ENCODE measurements around the gene CLIP1.
"Not testable (repeated sequence)": the region's sequence is repeated elsewhere in the genome, so short reads cannot be mapped to it uniquely, and the experiment has no call there.

CLIP1 gene

GRCh38 chr12:122429043-122429442, 6.6 kb upstream of the CLIP1 start:
- DNase-seq = not testable (repeated sequence)

DNA sequence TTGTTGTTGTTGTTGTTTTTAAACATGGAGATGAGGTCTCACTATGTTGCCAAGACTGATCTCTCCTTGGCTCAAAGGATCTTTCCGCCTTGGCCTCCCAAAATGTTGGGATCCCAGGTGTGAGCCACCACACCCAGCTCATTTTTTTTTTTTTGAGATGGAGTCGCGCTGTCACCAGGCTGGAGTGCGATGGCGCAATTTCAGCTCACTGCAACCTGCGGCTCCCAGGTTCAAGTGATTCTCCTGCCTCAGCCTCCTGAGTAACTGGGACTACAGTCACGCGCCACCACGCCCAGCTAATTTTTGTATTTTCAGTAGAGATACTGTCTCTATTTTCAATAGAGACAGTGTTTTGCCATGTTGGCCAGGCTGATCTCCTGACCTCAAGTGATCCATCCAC, 4.9 kb upstream of the CLIP1 start:
- no peak for DNase-seq

DNA sequence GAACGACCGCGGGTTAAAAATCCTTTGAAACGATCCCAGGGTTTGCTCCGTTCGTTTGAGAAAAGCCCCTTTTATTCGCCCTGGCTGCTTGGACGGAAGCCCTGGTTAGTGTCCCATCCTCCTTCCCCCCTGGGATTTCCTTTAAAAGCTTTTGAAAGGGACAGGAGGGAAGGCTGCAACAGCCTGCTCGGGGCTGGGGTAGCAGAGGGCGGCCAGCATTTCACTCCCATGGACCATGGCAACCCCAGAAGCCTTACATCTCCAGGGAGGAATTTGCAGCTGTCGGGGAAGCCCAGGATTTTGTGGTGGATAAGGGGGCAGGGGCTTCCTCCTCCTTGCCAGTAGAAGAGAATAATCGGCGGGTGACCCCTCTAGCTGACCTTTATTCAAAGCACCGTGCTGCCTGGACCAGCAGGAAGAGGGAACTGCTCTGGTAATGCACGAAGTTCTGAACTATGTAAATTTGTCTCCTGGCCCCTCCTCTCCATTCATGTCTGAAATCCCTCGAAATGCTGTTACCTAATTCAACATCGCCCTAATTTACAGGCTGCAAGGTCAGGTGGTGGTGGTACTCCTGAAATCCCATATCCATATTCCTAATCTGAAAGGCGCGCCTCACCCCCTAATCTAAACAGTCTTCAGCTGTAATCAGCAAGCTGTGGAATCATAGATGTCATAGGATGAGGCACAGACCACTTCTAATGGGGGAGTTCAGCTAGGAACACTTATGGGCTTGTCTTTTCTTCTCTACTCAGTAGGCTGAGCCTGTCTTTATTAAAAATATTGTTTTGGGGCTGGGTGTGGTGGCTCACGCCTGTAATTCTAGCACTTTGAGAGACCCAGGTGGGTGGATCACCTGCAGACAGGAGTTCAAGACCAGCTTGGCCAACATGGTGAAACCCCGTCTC, 1.0 kb upstream of the CLIP1 start:
- no peak for DNase-seq

DNA sequence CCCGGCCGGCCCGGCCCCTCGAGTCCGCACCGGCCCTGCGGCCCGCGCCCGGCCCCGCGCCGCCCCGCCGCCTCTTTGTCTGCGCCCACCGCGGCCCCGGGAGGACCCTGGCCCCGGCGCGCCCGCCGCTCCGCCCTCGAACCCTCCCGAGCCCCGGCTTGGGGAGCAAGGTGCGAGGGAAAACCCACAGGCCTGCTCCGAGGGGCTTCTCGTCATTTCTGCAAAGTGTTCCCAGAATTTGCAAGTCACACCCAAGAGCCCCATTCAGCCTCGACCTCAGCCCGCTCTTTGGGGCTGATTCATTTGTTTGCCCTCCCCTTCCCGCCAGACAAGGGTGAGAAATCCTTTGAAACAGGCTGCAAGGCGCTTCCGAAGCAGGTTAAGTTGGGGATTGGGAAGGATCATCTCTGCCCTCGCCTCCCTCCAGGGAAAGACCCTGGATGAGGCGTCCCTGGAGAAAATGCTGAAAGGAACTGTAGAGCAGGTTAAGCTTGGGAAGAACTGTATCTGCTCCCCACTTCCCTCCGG, 325 bp upstream of the CLIP1 start:
- no peak for DNase-seq

DNA sequence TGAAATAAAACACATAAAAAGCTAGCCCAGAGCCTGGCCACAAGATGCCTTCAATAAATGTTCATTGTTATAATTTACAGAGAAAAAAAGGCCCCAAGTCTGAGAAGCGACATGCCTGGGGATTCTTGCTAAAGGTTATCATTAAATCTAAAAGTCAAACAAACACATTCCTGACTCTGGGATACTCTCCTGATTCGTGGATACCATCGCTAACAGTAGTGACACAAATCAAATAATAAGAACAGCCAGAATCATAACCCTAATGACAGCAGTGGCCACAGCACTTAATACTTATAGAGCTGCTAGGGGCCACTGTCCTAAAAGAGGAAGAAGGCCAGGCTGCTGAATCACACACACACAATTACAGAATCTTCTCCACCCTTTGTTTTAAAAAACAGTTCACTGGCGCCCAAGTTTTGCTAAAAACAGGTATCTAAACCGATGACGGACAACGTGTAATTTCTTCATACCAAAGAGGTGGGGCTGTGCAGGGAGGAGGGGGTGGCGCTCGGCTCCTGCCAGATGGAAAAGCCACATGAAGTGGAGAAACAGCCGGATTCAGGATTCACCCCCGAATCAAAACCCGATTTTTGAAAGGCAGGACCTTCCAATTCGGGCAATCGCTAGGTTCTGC, 1.2 kb downstream of the CLIP1 start:
- peak; percentile 26 to 33 for DNase-seq

DNA sequence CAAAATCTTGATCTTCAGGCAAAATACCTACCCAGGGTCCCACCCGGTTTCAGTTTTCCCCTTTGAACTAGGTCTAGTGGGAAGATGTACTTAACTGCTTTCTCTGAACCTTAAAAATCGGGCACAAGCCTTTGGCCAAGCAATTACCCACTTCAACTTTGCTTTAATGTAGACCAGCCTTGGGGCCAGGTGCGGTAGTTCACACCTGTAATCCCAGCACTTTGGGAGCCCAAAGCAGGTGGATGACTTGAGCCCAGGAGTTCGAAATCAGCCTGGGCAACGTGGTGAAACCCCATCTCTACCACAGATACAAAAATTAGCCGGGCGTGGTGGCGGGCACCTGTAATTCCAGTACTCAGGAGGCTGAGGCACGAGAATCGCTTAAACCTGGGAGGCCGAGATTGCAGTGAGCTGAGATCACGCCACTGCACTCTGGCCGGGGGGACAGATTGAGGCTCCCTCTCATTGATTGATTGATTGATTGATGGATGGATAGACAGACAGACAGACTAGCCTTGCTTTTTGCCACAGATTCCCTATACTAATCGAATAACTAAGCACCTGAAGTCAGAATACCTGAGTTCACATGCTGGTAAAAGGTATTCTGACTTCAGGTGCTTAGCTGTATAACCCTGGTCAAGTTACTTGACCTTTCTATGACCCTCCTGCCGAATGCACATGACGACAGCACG, 1.9 kb downstream of the CLIP1 start:
- no peak for DNase-seq

- DNase-seq = not testable (repeated sequence)
Observed at GRCh38 chr12:122419094-122419493, 3.4 kb downstream of the CLIP1 start.

- not testable (repeated sequence) for DNase-seq
Observed at GRCh38 chr12:122415665-122416064, 6.8 kb downstream of the CLIP1 start.

DNA sequence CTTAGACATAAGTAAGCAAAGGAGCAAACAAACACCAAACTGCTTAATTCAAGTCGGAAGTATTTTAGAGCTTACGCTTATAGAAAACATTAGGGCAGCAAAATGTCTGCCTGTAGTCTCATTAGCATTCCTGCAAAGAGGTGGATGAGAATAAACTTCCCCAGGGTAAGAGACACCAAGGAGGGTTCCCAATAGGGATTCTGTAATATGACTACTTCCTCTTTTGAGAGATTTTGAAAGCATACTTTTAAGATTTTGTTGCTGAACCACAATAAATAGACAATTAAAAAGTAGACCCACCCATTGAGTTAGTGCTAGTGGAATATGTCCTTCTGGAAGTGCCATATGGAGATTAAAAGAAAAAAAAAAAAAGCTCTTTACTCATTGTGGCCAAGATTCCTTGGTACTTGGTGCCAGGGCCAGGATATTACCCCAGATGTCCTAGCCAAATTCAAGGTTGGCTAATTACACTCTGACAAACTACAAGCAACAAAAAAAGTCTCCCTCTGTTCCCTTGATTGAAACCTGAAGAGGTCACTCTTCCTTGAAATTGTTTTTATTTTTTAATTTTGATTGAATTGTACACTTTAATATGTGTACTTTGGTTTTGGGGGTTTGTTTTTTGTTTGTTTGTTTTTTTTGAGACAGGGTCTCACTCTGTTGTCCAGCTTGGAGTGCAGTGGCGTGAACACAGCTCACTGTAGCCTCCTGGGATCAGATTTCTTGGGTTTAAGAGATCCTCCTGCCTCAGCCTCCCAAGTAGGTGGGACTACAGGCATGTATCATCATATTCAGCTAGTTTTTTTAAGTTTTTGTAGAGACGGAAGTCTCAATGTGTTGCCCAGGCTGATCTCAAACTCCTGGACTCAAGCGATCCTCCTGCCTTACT, 8.7 kb downstream of the CLIP1 start:
- DNase-seq = no peak

GRCh38 chr12:122412851-122413433, 9.5 kb downstream of the CLIP1 start:
- peak in 1 of 2 donors; percentile 61 for DNase-seq

GRCh38 chr12:122411537-122411936, 10.9 kb downstream of the CLIP1 start:
- no peak for DNase-seq

- no peak for DNase-seq
Observed at GRCh38 chr12:122407208-122407607, 15.3 kb downstream of the CLIP1 start.

DNA sequence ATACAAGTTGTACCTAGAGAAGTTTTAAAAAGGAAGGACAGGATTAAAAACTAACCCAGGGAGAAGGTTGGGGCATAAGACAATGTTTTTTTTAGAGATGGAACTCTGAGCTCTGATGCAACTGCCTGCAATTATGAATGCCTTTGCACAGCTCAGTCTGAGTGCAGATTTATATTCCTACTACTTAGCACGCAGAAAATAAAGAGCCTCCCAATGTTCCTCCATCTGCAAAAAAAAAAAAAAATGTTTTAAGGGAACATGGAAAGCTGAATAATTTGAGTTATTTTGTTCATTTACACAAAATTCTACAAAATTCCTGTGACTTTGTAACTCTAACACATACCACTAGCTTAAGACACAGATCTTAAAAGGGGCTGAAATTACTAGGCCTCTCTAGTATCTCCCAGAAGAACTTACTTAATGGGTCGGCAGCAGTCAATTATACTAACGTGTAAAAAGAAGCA, 15.7 kb downstream of the CLIP1 start:
- DNase-seq = no peak

- DNase-seq = no peak
Observed at GRCh38 chr12:122403831-122404230, 18.6 kb downstream of the CLIP1 start.

GRCh38 chr12:122403115-122403770, 19.2 kb downstream of the CLIP1 start:
- DNase-seq = no peak

DNA sequence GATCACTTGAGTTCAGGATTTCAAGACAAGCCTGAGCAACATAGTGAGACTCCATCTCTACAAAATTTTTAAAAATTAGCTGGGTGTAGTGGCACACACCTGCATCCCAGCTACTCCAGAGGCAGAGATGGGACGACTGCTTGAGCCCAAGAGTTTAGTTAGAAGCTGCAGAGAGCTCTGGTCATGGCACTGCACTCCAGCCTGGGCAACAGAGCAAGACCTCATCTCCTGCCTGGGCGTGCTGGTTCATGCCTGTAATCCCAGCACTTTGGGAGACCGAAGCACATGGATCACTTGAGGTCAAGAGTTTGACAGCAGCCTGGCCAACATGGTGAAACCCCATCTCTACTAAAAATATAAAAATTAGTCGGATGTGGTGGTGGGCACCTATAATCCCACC, 20.2 kb downstream of the CLIP1 start:
- DNase-seq = no peak

DNA sequence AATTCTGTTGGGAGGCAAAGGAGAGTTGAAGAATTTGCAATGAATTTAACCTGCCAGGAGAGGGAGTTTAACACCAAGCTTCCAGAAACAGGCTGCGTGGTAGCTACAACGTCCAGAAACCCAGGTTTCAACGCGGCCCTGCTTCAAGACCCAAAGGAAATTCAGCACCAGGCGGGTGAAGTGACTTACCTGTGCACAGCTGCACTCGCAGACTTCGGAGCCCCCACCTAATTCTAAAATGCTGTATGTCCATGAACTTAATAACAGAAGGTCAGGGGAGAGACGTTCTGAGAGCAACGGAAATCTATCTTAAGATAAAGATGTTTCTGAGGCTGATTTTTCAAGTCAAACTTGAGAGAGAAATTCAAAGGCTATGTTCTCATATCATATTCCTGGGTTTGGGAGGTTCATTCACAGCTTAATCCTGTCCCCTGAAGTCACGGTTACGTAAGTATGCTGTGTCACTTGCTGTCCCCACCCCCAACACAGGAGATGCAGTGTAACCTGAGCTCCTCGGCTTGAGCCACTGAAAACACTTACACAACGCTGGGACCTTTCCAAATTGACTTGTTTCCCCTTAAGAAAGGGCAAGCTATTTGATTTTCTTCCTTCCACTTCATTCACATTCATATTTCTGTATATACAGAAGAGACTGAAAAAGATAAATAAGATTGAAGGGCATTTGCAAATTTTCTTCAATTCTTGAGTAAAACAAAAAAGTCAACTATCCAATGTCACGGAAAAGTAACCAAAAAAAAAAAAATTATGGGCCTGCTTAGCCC, 22.7 kb downstream of the CLIP1 start:
- DNase-seq = peak; percentile 71 to 78

- no peak for DNase-seq
Observed at GRCh38 chr12:122399254-122399591, 23.2 kb downstream of the CLIP1 start.

- not testable (repeated sequence) for DNase-seq
Observed at GRCh38 chr12:122397981-122398380, 24.5 kb downstream of the CLIP1 start.

- no peak for DNase-seq
Observed at GRCh38 chr12:122395319-122395718, 27.1 kb downstream of the CLIP1 start.
